K562 (cell line): ENCODE measurements around the gene ERMP1. TPM values are rescaled to one million over a fixed set of nuclear protein-coding genes. Genes with fewer than 3 reads are reported as not detected.

ENCODE experiments used
- ARID1B ChIP-seq: fragments of 450-650 bp; IDR thresholded peaks from 2 replicates; pipeline ENCODE4 v1.6.1; 2016; ENCODE audit warnings: antibody characterized with exemption, mild to moderate bottlenecking, inconsistent platforms
- ATF3 ChIP-seq, 2 experiments: fragments of 450-650 bp in 1 of 2; sonication (generic) in 1 of 2; formaldehyde crosslinking in 1 of 2; IDR thresholded peaks in 1 of 2; conservative IDR thresholded peaks in 1 of 2; 2 replicates each; pipeline versions ENCODE4 v1.6.1 to v1.8.1; 2016 to 2023; ENCODE audit warnings: mild to moderate bottlenecking in 2 of 2, moderate library complexity in 2 of 2, inconsistent platforms in 1 of 2, missing genetic modification reagents in 1 of 2
- CEBPG ChIP-seq, 3 experiments: fragments of 200-800 bp in 1 of 3; sonication (Bioruptor generic) in 1 of 3; sonication (generic) in 1 of 3; formaldehyde crosslinking in 1 of 3; IDR thresholded peaks in 2 of 3; conservative IDR thresholded peaks in 1 of 3; 2 replicates each; pipeline versions ENCODE4 v1.6.1 to v1.8.0; 2016 to 2022; ENCODE audit warnings: missing compliant biosample characterization in 2 of 3, missing genetic modification characterization in 2 of 3, mild to moderate bottlenecking in 1 of 3, missing genetic modification reagents in 1 of 3
- CXXC5 ChIP-seq: fragments of 250-450 bp; sonication (Bioruptor Pico); IDR thresholded peaks from 2 replicates; pipeline ENCODE4 v1.8.0; 2022; ENCODE audit warnings: inconsistent platforms, mild to moderate bottlenecking, moderate library complexity
- DPF2 ChIP-seq: fragments of 450-650 bp; IDR thresholded peaks from 2 replicates; pipeline ENCODE4 v1.6.1; 2016
- GTF2E2 ChIP-seq: fragments of 200-800 bp; sonication (Bioruptor generic); IDR thresholded peaks from 2 replicates; pipeline ENCODE4 v1.6.1; 2016; ENCODE audit warnings: missing genetic modification characterization, missing compliant biosample characterization
- HMBOX1 ChIP-seq: sonication (generic); IDR thresholded peaks from 2 replicates; pipeline ENCODE4 v1.6.1; 2016
- JUN ChIP-seq, 2 experiments: sonication (generic) in 1 of 2; formaldehyde crosslinking in 1 of 2; IDR thresholded peaks; 2 replicates each; pipeline versions ENCODE4 v1.6.1 to v1.8.0; 2012 to 2022; ENCODE audit warnings: borderline replicate concordance in 2 of 2, mild to moderate bottlenecking in 2 of 2, improper control_type of control experiment in 1 of 2, low read depth in 1 of 2, low read length in 1 of 2, missing genetic modification reagents in 1 of 2
- JUND ChIP-seq, 2 experiments: IDR thresholded peaks; 2 replicates in 1 of 2; 3 replicates in 1 of 2; pipeline ENCODE4 v1.6.1; 2011; ENCODE audit warnings: borderline replicate concordance in 2 of 2, low read depth in 2 of 2, low read length in 2 of 2, improper control_type of control experiment in 1 of 2, missing biosample characterization in 1 of 2, missing genetic modification characterization in 1 of 2, missing genetic modification reagents in 1 of 2
- NR2C2 ChIP-seq, 2 experiments: fragments of 200-800 bp in 1 of 2; sonication (Bioruptor generic) in 1 of 2; sonication (generic) in 1 of 2; formaldehyde crosslinking in 1 of 2; IDR thresholded peaks; 2 replicates each; pipeline versions ENCODE4 v1.6.1 to v1.8.0; 2016 to 2022; ENCODE audit warnings: mild to moderate bottlenecking in 1 of 2, missing compliant biosample characterization in 1 of 2, missing genetic modification characterization in 1 of 2, missing genetic modification reagents in 1 of 2
- RCOR1 ChIP-seq, 2 experiments: IDR thresholded peaks; 2 replicates each; pipeline ENCODE4 v1.6.1; 2012; ENCODE audit warnings: low read depth in 2 of 2, low read length in 2 of 2, borderline replicate concordance in 1 of 2, improper control_type of control experiment in 1 of 2
- SMARCA4 ChIP-seq: fragments of 450-650 bp; IDR thresholded peaks from 2 replicates; pipeline ENCODE4 v1.6.1; 2016
- polyA plus RNA-seq, 8 experiments: library from polyadenylated mRNA; depleted of rRNA in 4 of 8; stranded (reverse) in 5 of 8; unstranded in 3 of 8; fragments of >200 nt; fragmentation: Nextera tagmentation in 2 of 8; fragmentation: Illumina TruSeq in 1 of 8; extraction: Ambion mirVana in 2 of 8; extraction: Trizol in 1 of 8; gene quantifications; 2 replicates each; pipeline versions ENCODE4 v1.2.1 to v1.2.3, GENCODE V29; 2011 to 2014; ENCODE audit warnings: inconsistent platforms in 1 of 8, missing spikeins in 1 of 8
- total RNA-seq, 7 experiments: library from RNA; depleted of rRNA in 6 of 7; stranded (reverse); fragments of >200 nt in 6 of 7; fragmentation: Illumina TruSeq in 2 of 7; extraction: Trizol in 2 of 7; gene quantifications; 2 replicates each; pipeline versions ENCODE4 v1.2.1 to v1.2.3, GENCODE V29; 2011 to 2021; ENCODE audit warnings: low replicate concordance in 1 of 7

ERMP1 gene
- total and polyA plus RNA-seq, 9 of the 15 experiments (the other 6 are each of a cell fraction or from before 2014, with no cell fraction given) = 2.5 to 26.3 (median 12.6) TPM

- peak; percentile 56; the same call in 1 of the 2 replicates for TF ChIP-seq ATF3 (IDR thresholded peaks at IDR 0.05)
- no peak for TF ChIP-seq ATF3 (CRISPR knock-in tag; conservative IDR thresholded peaks at IDR 0.05)
- TF ChIP-seq SMARCA4 = peak; percentile 50; the same call in 1 of the 2 replicates
- TF ChIP-seq NR2C2 (CRISPR knock-in tag; IDR thresholded peaks at IDR 0.05) = no peak
- TF ChIP-seq NR2C2 (tag; IDR thresholded peaks at IDR 0.05) = peak; percentile 72
- TF ChIP-seq JUN (IDR thresholded peaks at IDR 0.05; ENCODE audit: borderline replicate concordance, low read depth, low read length) = peak; percentile 35; the same call in 1 of the 2 replicates
- TF ChIP-seq JUN (CRISPR knock-in tag; IDR thresholded peaks at IDR 0.05; ENCODE audit: borderline replicate concordance) = no peak
- TF ChIP-seq RCOR1 (IDR thresholded peaks at IDR 0.05; ENCODE audit: borderline replicate concordance in 1 of 2, low read depth in 2 of 2, low read length in 2 of 2) = peak in 1 of 2 experiments; percentile 46; a peak in 1 of 4 replicates
- TF ChIP-seq CEBPG (CRISPR knock-in tag; IDR thresholded peaks at IDR 0.05) = no peak
- TF ChIP-seq CEBPG (tag; conservative IDR thresholded peaks at IDR 0.05 in 1 of 2, IDR thresholded peaks at IDR 0.05 in 1 of 2) = peak; percentile 50 to 73; a peak in 2 of 4 replicates
- TF ChIP-seq ARID1B = peak; percentile 36
- TF ChIP-seq GTF2E2 (tag) = no peak
- 0 out of 2 replicates have a peak, but pooled peaks have one; percentile 36 for TF ChIP-seq DPF2
- TF ChIP-seq HMBOX1 = peak; percentile 74; the same call in 1 of the 2 replicates
- TF ChIP-seq CXXC5 (CRISPR knock-in tag) = 0 out of 2 replicates have a peak, but pooled peaks have one; percentile 31
- peak; percentile 45; the same call in 1 of the 2 replicates for TF ChIP-seq JUND (IDR thresholded peaks at IDR 0.05; ENCODE audit: borderline replicate concordance, low read depth, low read length)
- TF ChIP-seq JUND (tag; IDR thresholded peaks at IDR 0.05; ENCODE audit: borderline replicate concordance, low read depth, low read length) = 0 out of 3 replicates have a peak, but pooled peaks have one; percentile 15
These were observed 18.5 kb upstream of the ERMP1 start (continued) for GRCh38 chr9:5851445-5851844.
